Measurements from ENCODE around the gene ALK.

The ALK gene

GRCh38 chr2:29723255-29724001, 198.0 kb downstream of the ALK start:
- no peak for DNase-seq

- DNase-seq: no peak
Measured at GRCh38 chr2:29719639-29720038, 201.7 kb downstream of the ALK start.

- no peak for DNase-seq
Measured at GRCh38 chr2:29718076-29718686, 203.2 kb downstream of the ALK start.

- no peak for DNase-seq
Measured at GRCh38 chr2:29715655-29716054, 205.7 kb downstream of the ALK start.

- no peak for DNase-seq
Measured at GRCh38 chr2:29714333-29714732, 207.1 kb downstream of the ALK start.

- no peak for DNase-seq
Measured at GRCh38 chr2:29706171-29706720, 215.1 kb downstream of the ALK start.

- no peak for DNase-seq
Measured at GRCh38 chr2:29705616-29706015, 215.8 kb downstream of the ALK start.

- no peak for DNase-seq
Measured at GRCh38 chr2:29703336-29703735, 218.1 kb downstream of the ALK start.

GRCh38 chr2:29702276-29702675, 219.1 kb downstream of the ALK start:
- no peak for DNase-seq

- no peak for DNase-seq
Measured at GRCh38 chr2:29700560-29700959, 220.8 kb downstream of the ALK start.

- DNase-seq: no peak
Measured at GRCh38 chr2:29699045-29699444, 222.3 kb downstream of the ALK start.

- DNase-seq: no peak
Measured at GRCh38 chr2:29698216-29698615, 223.2 kb downstream of the ALK start.

- DNase-seq: no peak
Measured at GRCh38 chr2:29697715-29698114, 223.7 kb downstream of the ALK start.

- DNase-seq: no peak
Measured at GRCh38 chr2:29697181-29697580, 224.2 kb downstream of the ALK start.

- no peak for DNase-seq
Measured at GRCh38 chr2:29694741-29695140, 226.6 kb downstream of the ALK start.

- no peak for DNase-seq
Measured at GRCh38 chr2:29691391-29691950, 229.9 kb downstream of the ALK start.

GRCh38 chr2:29689666-29690065, 231.7 kb downstream of the ALK start:
- DNase-seq: no peak

GRCh38 chr2:29688429-29688828, 233.0 kb downstream of the ALK start:
- DNase-seq: no peak

GRCh38 chr2:29687121-29687520, 234.3 kb downstream of the ALK start:
- DNase-seq: no peak

- no peak for DNase-seq
Measured at GRCh38 chr2:29676886-29677453, 244.4 kb downstream of the ALK start.

GRCh38 chr2:29664578-29664977, 256.8 kb downstream of the ALK start:
- DNase-seq: no peak

- DNase-seq: no peak
Measured at GRCh38 chr2:29663268-29663667, 258.1 kb downstream of the ALK start.
